Omental fat pad (tissue), 4 donors: ENCODE data around the gene CPLX3. TPM values are rescaled to one million over a fixed set of nuclear protein-coding genes. Genes with fewer than 3 reads are reported as not detected.

ENCODE experiments used
- ATAC-seq: fragments of 150-250 bp; one replicate; pipeline ENCODE4 v1.9.1; 2016; ENCODE audit warnings: mild to moderate bottlenecking, moderate library complexity; ENCODE audit not compliant: low FRiP score
- DNase-seq: peaks from one replicate; pipeline ENCODE4 v3.0.0-alpha.2; 2019; ENCODE audit warnings: low spot score
- total RNA-seq, 4 donors: library from RNA; depleted of rRNA; stranded (reverse); fragments of >200 nt; gene quantifications; one replicate each; pipeline ENCODE4 v1.1.0, GENCODE V29; 2016
- TF ChIP-seq, protein P1 (sequence below), 3 donors: fragments of 450-650 bp; IDR thresholded peaks; one replicate each; pipeline ENCODE4 v1.5.1; 2016 to 2017; ENCODE audit warnings: antibody characterized with exemption in 3 of 3, mild to moderate bottlenecking in 3 of 3, moderate library complexity in 2 of 3

CPLX3 gene
- total RNA-seq, 4 donors from 2014 or later = not detected

DNA sequence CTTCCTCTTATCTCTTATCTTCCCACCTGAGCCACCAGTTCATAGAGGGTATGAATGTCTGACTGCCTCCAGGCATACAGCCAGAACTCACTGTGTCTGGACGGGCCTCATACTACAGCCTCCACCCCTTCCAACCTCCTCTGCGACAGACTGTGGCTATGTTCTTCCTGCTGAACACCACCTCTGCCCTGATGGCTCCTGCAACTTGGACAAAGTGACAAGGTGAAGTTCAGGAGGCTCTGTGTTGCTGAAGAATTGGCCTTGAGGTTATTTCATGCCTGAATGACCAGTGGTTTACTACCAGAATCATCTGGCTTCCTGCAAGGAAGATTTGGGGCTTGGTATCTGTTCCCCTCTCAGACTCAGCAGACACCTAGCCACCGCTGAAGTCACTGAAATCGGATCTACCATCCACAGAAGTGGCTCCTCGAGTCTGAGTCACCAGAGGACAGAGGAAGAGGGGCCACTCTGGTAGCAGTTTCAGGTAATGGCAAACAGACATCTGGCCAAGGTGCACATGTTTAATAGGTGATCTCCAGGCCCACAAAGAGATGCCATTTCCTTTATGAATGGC, 30.7 kb downstream of the CPLX3 start:
- TF ChIP-seq, protein P1, sequence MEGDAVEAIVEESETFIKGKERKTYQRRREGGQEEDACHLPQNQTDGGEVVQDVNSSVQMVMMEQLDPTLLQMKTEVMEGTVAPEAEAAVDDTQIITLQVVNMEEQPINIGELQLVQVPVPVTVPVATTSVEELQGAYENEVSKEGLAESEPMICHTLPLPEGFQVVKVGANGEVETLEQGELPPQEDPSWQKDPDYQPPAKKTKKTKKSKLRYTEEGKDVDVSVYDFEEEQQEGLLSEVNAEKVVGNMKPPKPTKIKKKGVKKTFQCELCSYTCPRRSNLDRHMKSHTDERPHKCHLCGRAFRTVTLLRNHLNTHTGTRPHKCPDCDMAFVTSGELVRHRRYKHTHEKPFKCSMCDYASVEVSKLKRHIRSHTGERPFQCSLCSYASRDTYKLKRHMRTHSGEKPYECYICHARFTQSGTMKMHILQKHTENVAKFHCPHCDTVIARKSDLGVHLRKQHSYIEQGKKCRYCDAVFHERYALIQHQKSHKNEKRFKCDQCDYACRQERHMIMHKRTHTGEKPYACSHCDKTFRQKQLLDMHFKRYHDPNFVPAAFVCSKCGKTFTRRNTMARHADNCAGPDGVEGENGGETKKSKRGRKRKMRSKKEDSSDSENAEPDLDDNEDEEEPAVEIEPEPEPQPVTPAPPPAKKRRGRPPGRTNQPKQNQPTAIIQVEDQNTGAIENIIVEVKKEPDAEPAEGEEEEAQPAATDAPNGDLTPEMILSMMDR (IDR thresholded peaks at IDR 0.05) = no peak
- ATAC-seq = no peak
- no peak for DNase-seq

DNA sequence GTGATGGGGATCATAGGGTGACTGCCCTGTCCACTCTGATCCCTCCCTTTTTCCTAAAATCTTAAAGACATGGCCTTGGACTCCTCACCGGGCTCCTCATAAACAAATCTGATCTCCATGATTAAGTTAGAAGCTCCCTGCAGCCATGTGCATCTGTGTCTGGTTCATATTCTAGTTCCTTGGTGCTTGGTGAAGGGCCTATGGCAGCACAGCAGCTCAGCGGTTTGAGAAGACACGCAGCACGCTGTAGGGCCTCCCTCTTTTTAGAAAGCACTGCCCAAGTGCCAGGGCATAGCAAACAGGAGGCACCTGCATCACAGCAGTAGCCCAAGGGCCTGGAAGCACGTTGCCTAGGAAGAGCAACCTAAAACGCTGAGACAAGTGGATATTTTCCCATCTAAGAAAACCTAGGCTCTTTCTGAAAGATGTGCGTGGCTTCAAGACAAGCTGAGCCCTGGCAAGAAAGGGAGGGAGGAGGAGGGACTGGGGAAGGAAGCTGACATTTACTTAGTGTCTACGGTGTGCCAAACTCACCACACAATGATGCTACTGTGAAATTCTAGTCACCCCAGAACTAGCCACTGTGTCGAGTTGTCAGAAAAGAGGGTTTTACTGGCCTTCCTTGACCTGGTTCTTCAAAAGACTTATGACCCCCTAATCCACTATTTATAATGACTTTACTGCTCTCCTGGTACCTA, 31.4 kb downstream of the CPLX3 start:
- ATAC-seq (no peak), DNase-seq (no peak)
- TF ChIP-seq, protein P1 (IDR thresholded peaks at IDR 0.05) = no peak

DNA sequence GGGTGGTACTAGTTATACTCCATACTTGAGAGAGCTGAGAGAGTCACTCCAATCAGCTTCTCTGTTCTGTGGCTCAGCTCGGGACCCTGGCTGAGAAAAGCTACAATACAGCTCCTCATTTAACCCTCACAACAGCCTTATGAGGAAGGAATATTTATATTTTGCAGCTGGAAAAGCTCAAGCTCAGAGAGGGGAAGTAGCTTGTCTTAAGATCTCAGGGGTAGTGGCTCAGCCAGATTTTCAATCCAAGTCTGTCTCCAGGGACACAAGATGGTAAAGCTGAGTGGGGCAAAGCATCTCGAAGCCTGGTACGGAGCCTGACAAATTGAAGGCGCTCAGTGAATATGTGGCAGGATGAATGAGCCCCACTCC, 31.9 kb downstream of the CPLX3 start:
- TF ChIP-seq, protein P1 (IDR thresholded peaks at IDR 0.05) = no peak
- DNase-seq (no peak), ATAC-seq (no peak)

DNA sequence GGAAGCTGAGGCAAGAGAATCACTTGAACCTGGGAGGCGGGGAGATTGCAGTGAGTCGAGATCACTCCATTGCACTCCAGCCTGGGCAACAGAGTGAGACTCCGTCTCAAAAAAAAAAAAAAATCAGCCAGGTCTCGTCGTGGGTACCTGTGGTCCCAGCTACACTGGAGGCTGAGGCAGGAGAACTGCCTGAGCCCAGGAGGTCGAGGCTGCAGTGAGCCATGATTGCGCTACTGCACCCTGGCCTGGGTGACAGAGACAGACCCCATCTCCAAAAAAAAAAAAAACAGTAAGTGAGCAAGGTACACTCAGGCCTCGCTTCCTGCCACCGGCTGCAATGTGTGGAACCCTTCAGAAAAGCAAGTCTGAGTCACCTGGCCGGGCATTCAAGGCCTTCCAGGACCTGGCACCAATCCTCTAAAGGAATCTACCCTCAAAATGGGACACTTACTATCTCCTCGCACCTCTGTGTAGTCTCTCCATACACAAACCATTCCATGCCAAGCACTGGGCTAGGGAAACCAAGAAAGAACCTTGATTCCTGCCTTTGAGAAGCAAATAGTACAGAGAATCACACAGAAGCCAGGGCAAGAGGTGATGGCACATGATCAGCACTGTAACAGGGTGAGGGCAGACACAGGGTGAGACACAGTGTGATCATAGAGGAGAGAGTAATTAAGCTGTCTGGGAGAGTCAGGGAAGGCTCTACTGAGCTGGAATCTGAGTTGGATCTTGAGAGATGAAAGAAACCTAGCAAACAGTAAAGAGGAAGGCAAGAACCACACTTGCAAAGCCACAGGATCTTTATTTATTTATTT, 37.0 kb downstream of the CPLX3 start:
- TF ChIP-seq, protein P1 (IDR thresholded peaks at IDR 0.05) = no peak
- no peak for DNase-seq
- ATAC-seq = no peak

DNA sequence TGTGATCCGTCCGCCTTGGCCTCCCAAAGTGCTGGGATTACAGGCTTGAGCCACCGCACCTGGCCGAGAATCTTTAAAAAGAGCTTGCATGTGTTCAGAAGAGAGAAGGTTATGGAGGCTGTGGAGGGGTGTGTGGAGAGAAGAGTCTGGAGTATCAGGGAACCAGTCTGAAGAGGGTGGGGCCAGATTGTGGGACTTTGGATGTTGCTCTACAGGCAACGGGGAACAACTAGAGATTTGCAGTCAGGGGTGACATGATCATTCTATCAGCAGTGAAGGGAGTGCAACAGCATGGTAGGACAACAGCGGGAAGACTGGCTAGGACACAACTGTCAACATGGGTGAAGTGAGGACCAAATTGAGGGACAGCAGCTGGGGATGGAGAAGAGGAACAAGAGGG, 37.9 kb downstream of the CPLX3 start:
- DNase-seq = no peak
- TF ChIP-seq, protein P1 (IDR thresholded peaks at IDR 0.05) = no peak
- ATAC-seq = no peak

GRCh38 chr15:74865316-74865715, 38.9 kb downstream of the CPLX3 start:
- TF ChIP-seq, protein P1 (IDR thresholded peaks at IDR 0.05) = no peak
- no peak for DNase-seq
- no peak for ATAC-seq
